ENCODE measurements around the gene KLK15.

The KLK15 gene

GRCh38 chr19:50804420-50805272 lies 28.7 kb downstream of the KLK15 start:
- Histone ChIP-seq H3K36me3 (ENCODE audit: control insufficient read depth, insufficient read depth, low read length) (peaks cover 38% of the 10 kb centered on the region), H3K4me3 (ENCODE audit: low read depth, low read length) (peak overlapping the region; percentile 98), H3K27ac (ENCODE audit: low read depth, low read length) (peak overlapping the region; percentile 99), H3K4me1 (ENCODE audit: control insufficient read depth, insufficient read depth, low read length) (peaks cover 10% of the 10 kb centered on the region), H3K27me3 (ENCODE audit: control insufficient read depth, insufficient read depth, low read length) (peaks cover 10% of the 10 kb centered on the region), H3K9ac (ENCODE audit: low read length) (peak overlapping the region; percentile 98), H3K9me3 (ENCODE audit: control insufficient read depth, insufficient read depth, low read depth, low read length) (no peaks in the 10 kb centered on the region)

GRCh38 chr19:50803633-50804419 lies 29.5 kb downstream of the KLK15 start:
- Histone ChIP-seq H3K4me1 (ENCODE audit: control insufficient read depth, insufficient read depth, low read length) (peaks cover 10% of the 10 kb centered on the region), H3K9ac (ENCODE audit: low read length) (peak overlapping the region; percentile 98), H3K9me3 (ENCODE audit: control insufficient read depth, insufficient read depth, low read depth, low read length) (no peaks in the 10 kb centered on the region), H3K27ac (ENCODE audit: low read depth, low read length) (peak overlapping the region; percentile 99), H3K36me3 (ENCODE audit: control insufficient read depth, insufficient read depth, low read length) (peaks cover 46% of the 10 kb centered on the region), H3K27me3 (ENCODE audit: control insufficient read depth, insufficient read depth, low read length) (peaks cover 7% of the 10 kb centered on the region), H3K4me3 (ENCODE audit: low read depth, low read length) (peak overlapping the region; percentile 98)

GRCh38 chr19:50801107-50801506 lies 32.3 kb downstream of the KLK15 start:
- H3K36me3 ChIP-seq (ENCODE audit: control insufficient read depth, insufficient read depth, low read length): peaks cover 72% of the 10 kb centered on the region
- no peaks in the 10 kb centered on the region for H3K9me3 ChIP-seq (ENCODE audit: control insufficient read depth, insufficient read depth, low read depth, low read length)
- no peaks in the 10 kb centered on the region for H3K27me3 ChIP-seq (ENCODE audit: control insufficient read depth, insufficient read depth, low read length)
- H3K9ac ChIP-seq (ENCODE audit: low read length): no peak overlapping the region
- H3K4me1 ChIP-seq (ENCODE audit: control insufficient read depth, insufficient read depth, low read length): peaks cover 10% of the 10 kb centered on the region
- no peak overlapping the region for H3K4me3 ChIP-seq (ENCODE audit: low read depth, low read length)
- H3K27ac ChIP-seq (ENCODE audit: low read depth, low read length): no peak overlapping the region

GRCh38 chr19:50799547-50799851 lies 33.9 kb downstream of the KLK15 start:
- peaks cover 16% of the 10 kb centered on the region for H3K4me1 ChIP-seq (ENCODE audit: control insufficient read depth, insufficient read depth, low read length)
- no peaks in the 10 kb centered on the region for H3K27me3 ChIP-seq (ENCODE audit: control insufficient read depth, insufficient read depth, low read length)
- peaks cover 81% of the 10 kb centered on the region for H3K36me3 ChIP-seq (ENCODE audit: control insufficient read depth, insufficient read depth, low read length)
- H3K4me3 ChIP-seq (ENCODE audit: low read depth, low read length): no peak overlapping the region
- no peaks in the 10 kb centered on the region for H3K9me3 ChIP-seq (ENCODE audit: control insufficient read depth, insufficient read depth, low read depth, low read length)
- H3K9ac ChIP-seq (ENCODE audit: low read length): no peak overlapping the region
- H3K27ac ChIP-seq (ENCODE audit: low read depth, low read length): no peak overlapping the region

- Histone ChIP-seq H3K27ac (ENCODE audit: low read depth, low read length) (no peak overlapping the region), H3K9me3 (ENCODE audit: control insufficient read depth, insufficient read depth, low read depth, low read length) (no peaks in the 10 kb centered on the region), H3K9ac (ENCODE audit: low read length) (no peak overlapping the region), H3K4me3 (ENCODE audit: low read depth, low read length) (no peak overlapping the region), H3K4me1 (ENCODE audit: control insufficient read depth, insufficient read depth, low read length) (peaks cover 18% of the 10 kb centered on the region), H3K27me3 (ENCODE audit: control insufficient read depth, insufficient read depth, low read length) (no peaks in the 10 kb centered on the region), H3K36me3 (ENCODE audit: control insufficient read depth, insufficient read depth, low read length) (peaks cover 79% of the 10 kb centered on the region)
Observed at GRCh38 chr19:50798659-50799546, 34.5 kb downstream of the KLK15 start.

- H3K9me3 ChIP-seq (ENCODE audit: control insufficient read depth, insufficient read depth, low read depth, low read length): no peaks in the 10 kb centered on the region
- no peak overlapping the region for H3K4me3 ChIP-seq (ENCODE audit: low read depth, low read length)
- H3K9ac ChIP-seq (ENCODE audit: low read length): no peak overlapping the region
- no peaks in the 10 kb centered on the region for H3K27me3 ChIP-seq (ENCODE audit: control insufficient read depth, insufficient read depth, low read length)
- H3K36me3 ChIP-seq (ENCODE audit: control insufficient read depth, insufficient read depth, low read length): peaks cover 73% of the 10 kb centered on the region
- no peak overlapping the region for H3K27ac ChIP-seq (ENCODE audit: low read depth, low read length)
- H3K4me1 ChIP-seq (ENCODE audit: control insufficient read depth, insufficient read depth, low read length): peaks cover 18% of the 10 kb centered on the region
Observed at GRCh38 chr19:50797781-50798658, 35.4 kb downstream of the KLK15 start.

- Histone ChIP-seq H3K27me3 (ENCODE audit: control insufficient read depth, insufficient read depth, low read length) (no peaks in the 10 kb centered on the region), H3K36me3 (ENCODE audit: control insufficient read depth, insufficient read depth, low read length) (peaks cover 67% of the 10 kb centered on the region), H3K9me3 (ENCODE audit: control insufficient read depth, insufficient read depth, low read depth, low read length) (no peaks in the 10 kb centered on the region), H3K4me1 (ENCODE audit: control insufficient read depth, insufficient read depth, low read length) (peaks cover 12% of the 10 kb centered on the region; the same call in 1 of the 2 replicates), H3K9ac (ENCODE audit: low read length) (no peak overlapping the region), H3K27ac (ENCODE audit: low read depth, low read length) (no peak overlapping the region), H3K4me3 (ENCODE audit: low read depth, low read length) (no peak overlapping the region)
Observed at GRCh38 chr19:50797429-50797780, 36.0 kb downstream of the KLK15 start.

GRCh38 chr19:50796634-50797428 lies 36.5 kb downstream of the KLK15 start:
- Histone ChIP-seq H3K27ac (ENCODE audit: low read depth, low read length) (no peak overlapping the region), H3K27me3 (ENCODE audit: control insufficient read depth, insufficient read depth, low read length) (no peaks in the 10 kb centered on the region), H3K36me3 (ENCODE audit: control insufficient read depth, insufficient read depth, low read length) (peaks cover 61% of the 10 kb centered on the region), H3K4me1 (ENCODE audit: control insufficient read depth, insufficient read depth, low read length) (peaks cover 8% of the 10 kb centered on the region; the same call in 1 of the 2 replicates), H3K9me3 (ENCODE audit: control insufficient read depth, insufficient read depth, low read depth, low read length) (no peaks in the 10 kb centered on the region), H3K9ac (ENCODE audit: low read length) (no peak overlapping the region), H3K4me3 (ENCODE audit: low read depth, low read length) (no peak overlapping the region)

GRCh38 chr19:50796128-50796633 lies 37.2 kb downstream of the KLK15 start:
- no peak overlapping the region for H3K4me3 ChIP-seq (ENCODE audit: low read depth, low read length)
- peaks cover 58% of the 10 kb centered on the region for H3K36me3 ChIP-seq (ENCODE audit: control insufficient read depth, insufficient read depth, low read length)
- H3K9me3 ChIP-seq (ENCODE audit: control insufficient read depth, insufficient read depth, low read depth, low read length): no peaks in the 10 kb centered on the region
- peaks cover 8% of the 10 kb centered on the region; the same call in 1 of the 2 replicates for H3K4me1 ChIP-seq (ENCODE audit: control insufficient read depth, insufficient read depth, low read length)
- H3K27ac ChIP-seq (ENCODE audit: low read depth, low read length): no peak overlapping the region
- no peak overlapping the region for H3K9ac ChIP-seq (ENCODE audit: low read length)
- no peaks in the 10 kb centered on the region for H3K27me3 ChIP-seq (ENCODE audit: control insufficient read depth, insufficient read depth, low read length)
